GM12891 (cell line): ENCODE results near the gene ADGRA3.

Experiments
- POLR2A ChIP-seq: IDR thresholded peaks from 2 replicates; pipeline ENCODE4 v1.6.1; 2011; ENCODE audit warnings: low read depth, low read length, control low read depth
- POLR2AphosphoS5 ChIP-seq: IDR thresholded peaks from 2 replicates; pipeline ENCODE4 v1.6.1; 2011; ENCODE audit warnings: low read depth, low read length, control low read depth
- TAF1 ChIP-seq: IDR thresholded peaks from 2 replicates; pipeline ENCODE4 v1.6.1; 2011; ENCODE audit warnings: low read depth, low read length, control low read depth

GRCh38 chr4:22537864-22538263, 22.0 kb upstream of the ADGRA3 start:
- no peak for TF ChIP-seq POLR2A
- no peak for TF ChIP-seq TAF1
- no peak for TF ChIP-seq POLR2AphosphoS5
